Tracheal epithelial cell (primary cell): ENCODE results near the gene WNT7A. TPM values are rescaled to one million over a fixed set of nuclear protein-coding genes. Genes with fewer than 3 reads are reported as not detected.

Source experiments
- total RNA-seq: library from RNA; depleted of rRNA; stranded (reverse); fragments of >200 nt; gene quantifications from 2 replicates; pipeline ENCODE4 v1.2.1, GENCODE V29; 2014

Gene WNT7A
- 8.1 and 28.0 TPM in 2 replicates for total RNA-seq

DNA sequence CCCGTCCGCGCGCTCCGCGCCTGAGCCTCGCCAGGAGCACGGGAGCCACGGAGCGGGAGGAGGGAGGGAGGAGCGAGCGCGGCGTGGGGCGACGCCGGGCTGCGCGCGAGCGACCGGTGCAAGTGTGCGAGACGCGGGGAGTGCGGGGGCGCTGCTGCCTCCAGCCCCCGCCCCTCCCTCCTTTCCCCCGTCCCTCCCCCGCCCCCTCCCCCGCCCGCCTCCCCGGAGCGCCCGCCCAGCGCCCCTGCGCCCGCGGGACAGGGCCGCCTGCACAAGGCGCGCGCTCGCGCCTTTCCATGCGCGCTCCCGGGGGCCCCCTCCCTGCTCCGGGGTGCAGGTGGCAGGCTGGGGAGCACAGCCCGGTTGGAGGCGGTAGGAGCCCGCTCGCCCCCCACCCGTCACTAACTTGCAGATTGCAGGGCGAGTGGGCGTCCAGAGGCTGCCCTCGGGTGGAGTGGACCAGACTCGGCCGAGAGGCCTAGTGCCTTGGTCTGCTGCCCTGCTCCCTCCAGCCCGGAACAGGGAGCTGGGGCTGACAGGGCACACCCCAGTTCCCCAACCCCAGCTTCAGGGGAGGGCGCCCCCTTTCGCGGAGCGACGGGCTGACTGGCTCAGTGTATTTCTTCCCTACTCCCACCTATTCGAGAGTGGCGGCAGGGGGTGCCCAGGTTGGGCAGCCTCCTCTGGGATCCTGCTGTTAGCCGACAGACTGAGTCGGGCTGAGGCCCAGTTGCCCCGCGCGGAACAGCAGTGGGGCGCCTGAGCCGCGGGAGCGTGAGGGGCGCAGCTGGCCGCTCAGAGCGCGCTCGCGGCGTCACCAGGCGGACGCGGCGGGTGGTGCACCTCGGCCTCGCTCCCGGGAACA lies at the start of gene WNT7A:
Gene WNT7A, minus strand, starts transcription at position 126 of the 865 bp plus-strand sequence. CDS start 255 bp downstream, outside the sequence.

Other genes starting within 250 kb of the WNT7A start
- 15.9 and 28.1 TPM in 2 replicates for gene CHCHD4, start 244.8 kb upstream of the WNT7A start, total RNA-seq
- 116 and 130 TPM in 2 replicates for gene TMEM43, start 245.0 kb upstream of the WNT7A start, total RNA-seq